ENCODE measurements around the gene CAMK2G. TPM values are rescaled to one million over a fixed set of nuclear protein-coding genes. Genes with fewer than 3 reads are reported as not detected.

The CAMK2G gene
- total RNA-seq, 2 experiments from 2014 or later, result 22.9 to 26.3 TPM

GRCh38 chr10:73858013-73858708 is 16.2 kb downstream of the CAMK2G start:
- CTCF ChIA-PET, result interaction anchor here (0.8 to 12.5 kb wide), 4 partner anchors 8 to 82 kb away, joined by 3 to 164 read pairs (median 6); partner anchors contain the start of gene CAMK2G
- peak overlapping the region; percentile 73 for H3K27ac Mint-ChIP-seq

GRCh38 chr10:73857446-73857845 is 16.9 kb downstream of the CAMK2G start:
- intact Hi-C loops (cut with micrococcal nuclease), result loop anchor here (1.0 kb wide), 3 partner anchors 8 to 75 kb away; no protein-coding TSS in a partner anchor
- CTCF ChIA-PET, result interaction anchor here (1.0 to 12.5 kb wide), 3 partner anchors 9 to 29 kb away, joined by 3 to 164 read pairs (median 6); partner anchors contain the start of gene CAMK2G
- peak overlapping the region; percentile 73 for H3K27ac Mint-ChIP-seq
- no peaks in the 10 kb centered on the region for H3K27me3 Mint-ChIP-seq (ENCODE audit: low read depth)
- H3K4me1 Mint-ChIP-seq (ENCODE audit: low read depth), result peaks cover 47% of the 10 kb centered on the region
- H3K9me3 Mint-ChIP-seq, result no peaks in the 10 kb centered on the region
- peak; percentile 77 for DNase-seq
- peaks cover 6% of the 10 kb centered on the region for H3K36me3 Mint-ChIP-seq (ENCODE audit: low read depth)
- no peak overlapping the region for H3K4me3 Mint-ChIP-seq

More at GRCh38 chr10:73858013-73858708, 16.2 kb downstream of the CAMK2G start:
- intact Hi-C loops (cut with micrococcal nuclease), result no loop called here
- DNase-seq, result no peak
- Mint-ChIP-seq H3K27me3 (ENCODE audit: low read depth) (no peaks in the 10 kb centered on the region), H3K4me1 (ENCODE audit: low read depth) (peaks cover 54% of the 10 kb centered on the region), H3K4me3 (no peak overlapping the region), H3K9me3 (no peaks in the 10 kb centered on the region), H3K36me3 (ENCODE audit: low read depth) (peaks cover 6% of the 10 kb centered on the region)

- intact Hi-C loops (cut with micrococcal nuclease), result no loop called here
- CTCF ChIA-PET, result interaction anchor here (12.5 kb wide), 1 partner anchor 21 kb away, joined by 164 read pairs; the partner anchor contains the start of gene CAMK2G
- Mint-ChIP-seq H3K9me3 (no peaks in the 10 kb centered on the region), H3K4me3 (no peak overlapping the region), H3K36me3 (ENCODE audit: low read depth) (peaks cover 6% of the 10 kb centered on the region), H3K4me1 (ENCODE audit: low read depth) (peaks cover 43% of the 10 kb centered on the region), H3K27ac (no peak overlapping the region), H3K27me3 (ENCODE audit: low read depth) (no peaks in the 10 kb centered on the region)
- no peak for DNase-seq
These were observed 18.1 kb downstream of the CAMK2G start for GRCh38 chr10:73856261-73856660.

- H3K9me3 Mint-ChIP-seq, result no peaks in the 10 kb centered on the region
- H3K4me3 Mint-ChIP-seq, result no peak overlapping the region
- no peak overlapping the region for H3K27ac Mint-ChIP-seq
- H3K36me3 Mint-ChIP-seq (ENCODE audit: low read depth), result peaks cover 2% of the 10 kb centered on the region
- no peak for DNase-seq
- intact Hi-C loops (cut with micrococcal nuclease), result no loop called here
- CTCF ChIA-PET, result interaction anchor here (0.6 to 12.5 kb wide), 4 partner anchors 9 to 28 kb away, joined by 3 to 164 read pairs (median 4); partner anchors contain the start of gene CAMK2G
- peaks cover 38% of the 10 kb centered on the region for H3K4me1 Mint-ChIP-seq (ENCODE audit: low read depth)
- no peaks in the 10 kb centered on the region for H3K27me3 Mint-ChIP-seq (ENCODE audit: low read depth)
These were observed 18.9 kb downstream of the CAMK2G start for GRCh38 chr10:73855413-73855812.

GRCh38 chr10:73854310-73854709 is 20.0 kb downstream of the CAMK2G start:
- H3K4me3 Mint-ChIP-seq, result no peak overlapping the region
- peaks cover 3% of the 10 kb centered on the region for H3K36me3 Mint-ChIP-seq (ENCODE audit: low read depth)
- H3K9me3 Mint-ChIP-seq, result no peaks in the 10 kb centered on the region
- H3K27me3 Mint-ChIP-seq (ENCODE audit: low read depth), result no peaks in the 10 kb centered on the region
- H3K4me1 Mint-ChIP-seq (ENCODE audit: low read depth), result peaks cover 31% of the 10 kb centered on the region
- DNase-seq, result no peak
- no peak overlapping the region for H3K27ac Mint-ChIP-seq
- CTCF ChIA-PET, result interaction anchor here (0.6 to 15.3 kb wide), 2 partner anchors 9 to 25 kb away, joined by 3 to 443 read pairs; partner anchors contain the start of gene CAMK2G
- intact Hi-C loops (cut with micrococcal nuclease), result no loop called here

GRCh38 chr10:73853196-73853595 is 21.2 kb downstream of the CAMK2G start:
- DNase-seq, result no peak
- CTCF ChIA-PET, result interaction anchor here (0.5 to 15.3 kb wide), 5 partner anchors 9 to 360 kb away, joined by 3 to 443 read pairs (median 11); partner anchors contain the start of gene CAMK2G
- no peak overlapping the region for H3K27ac Mint-ChIP-seq
- intact Hi-C loops (cut with micrococcal nuclease), result no loop called here
- H3K4me1 Mint-ChIP-seq (ENCODE audit: low read depth), result peaks cover 26% of the 10 kb centered on the region
- no peaks in the 10 kb centered on the region for H3K27me3 Mint-ChIP-seq (ENCODE audit: low read depth)
- H3K36me3 Mint-ChIP-seq (ENCODE audit: low read depth), result peaks cover 2% of the 10 kb centered on the region
- no peaks in the 10 kb centered on the region for H3K9me3 Mint-ChIP-seq
- H3K4me3 Mint-ChIP-seq, result no peak overlapping the region

- no peaks in the 10 kb centered on the region for H3K9me3 Mint-ChIP-seq
- H3K4me3 Mint-ChIP-seq, result no peak overlapping the region
- DNase-seq, result no peak
- intact Hi-C loops (cut with micrococcal nuclease), result no loop called here
- peaks cover 5% of the 10 kb centered on the region for H3K36me3 Mint-ChIP-seq (ENCODE audit: low read depth)
- no peaks in the 10 kb centered on the region for H3K27me3 Mint-ChIP-seq (ENCODE audit: low read depth)
- peaks cover 8% of the 10 kb centered on the region for H3K4me1 Mint-ChIP-seq (ENCODE audit: low read depth)
- CTCF ChIA-PET, result interaction anchor here (0.9 to 15.3 kb wide), 4 partner anchors 18 to 321 kb away, joined by 3 to 443 read pairs (median 26); partner anchors contain the start of gene CAMK2G
- no peak overlapping the region for H3K27ac Mint-ChIP-seq
These were observed 23.4 kb downstream of the CAMK2G start for GRCh38 chr10:73850863-73851461.

GRCh38 chr10:73850211-73850610 is 24.1 kb downstream of the CAMK2G start:
- H3K4me1 Mint-ChIP-seq (ENCODE audit: low read depth), result peaks cover 8% of the 10 kb centered on the region
- H3K27ac Mint-ChIP-seq, result no peak overlapping the region
- CTCF ChIA-PET, result interaction anchor here (0.9 to 15.3 kb wide), 15 partner anchors 9 to 320 kb away, joined by 3 to 443 read pairs (median 4); partner anchors contain the start of gene CAMK2G
- intact Hi-C loops (cut with micrococcal nuclease), result no loop called here
- no peaks in the 10 kb centered on the region for H3K9me3 Mint-ChIP-seq
- peaks cover 7% of the 10 kb centered on the region for H3K36me3 Mint-ChIP-seq (ENCODE audit: low read depth)
- DNase-seq, result no peak
- no peaks in the 10 kb centered on the region for H3K27me3 Mint-ChIP-seq (ENCODE audit: low read depth)
- no peak overlapping the region for H3K4me3 Mint-ChIP-seq

- H3K27ac Mint-ChIP-seq, result peak overlapping the region; percentile 66
- intact Hi-C loops (cut with micrococcal nuclease), result loop anchor here (1.0 to 5.0 kb wide), 5 partner anchors 16 to 233 kb away; no protein-coding TSS in a partner anchor
These were observed 25.4 kb downstream of the CAMK2G start for GRCh38 chr10:73848821-73849489.

GRCh38 chr10:73847031-73847430 is 27.3 kb downstream of the CAMK2G start:
- DNase-seq, result no peak
- peaks cover 8% of the 10 kb centered on the region for H3K4me1 Mint-ChIP-seq (ENCODE audit: low read depth)
- no peak overlapping the region for H3K4me3 Mint-ChIP-seq
- CTCF ChIA-PET, result interaction anchor here (1.0 to 15.3 kb wide), 4 partner anchors 8 to 93 kb away, joined by 3 to 443 read pairs (median 10); partner anchors contain the start of gene CAMK2G
- H3K27me3 Mint-ChIP-seq (ENCODE audit: low read depth), result no peaks in the 10 kb centered on the region
- peaks cover 17% of the 10 kb centered on the region for H3K36me3 Mint-ChIP-seq (ENCODE audit: low read depth)
- intact Hi-C loops (cut with micrococcal nuclease), result loop anchor here (5.0 kb wide), 1 partner anchor 235 kb away; no protein-coding TSS in a partner anchor
- H3K27ac Mint-ChIP-seq, result no peak overlapping the region
- H3K9me3 Mint-ChIP-seq, result no peaks in the 10 kb centered on the region

More at GRCh38 chr10:73848821-73849489, 25.4 kb downstream of the CAMK2G start:
- no peak overlapping the region for H3K4me3 Mint-ChIP-seq
- H3K27me3 Mint-ChIP-seq (ENCODE audit: low read depth), result no peaks in the 10 kb centered on the region
- no peaks in the 10 kb centered on the region for H3K9me3 Mint-ChIP-seq
- H3K4me1 Mint-ChIP-seq (ENCODE audit: low read depth), result peaks cover 8% of the 10 kb centered on the region
- CTCF ChIA-PET, result interaction anchor here (0.6 to 15.3 kb wide), 14 partner anchors 9 to 110 kb away, joined by 3 to 443 read pairs (median 6); partner anchors contain the start of gene CAMK2G
- DNase-seq, result peak; percentile 96
- H3K36me3 Mint-ChIP-seq (ENCODE audit: low read depth), result peaks cover 9% of the 10 kb centered on the region

- H3K4me1 Mint-ChIP-seq (ENCODE audit: low read depth), result no peaks in the 10 kb centered on the region
- peaks cover 17% of the 10 kb centered on the region for H3K36me3 Mint-ChIP-seq (ENCODE audit: low read depth)
- CTCF ChIA-PET, result interaction anchor here (0.9 to 15.3 kb wide), 3 partner anchors 28 to 97 kb away, joined by 3 to 443 read pairs (median 7); partner anchors contain the start of gene CAMK2G
- H3K27me3 Mint-ChIP-seq (ENCODE audit: low read depth), result no peaks in the 10 kb centered on the region
- no peaks in the 10 kb centered on the region for H3K9me3 Mint-ChIP-seq
- intact Hi-C loops (cut with micrococcal nuclease), result no loop called here
- no peak overlapping the region for H3K27ac Mint-ChIP-seq
- H3K4me3 Mint-ChIP-seq, result no peak overlapping the region
- no peak for DNase-seq
These were observed 31.1 kb downstream of the CAMK2G start for GRCh38 chr10:73843261-73843660.
